DOHH2 (cell line): ENCODE measurements around the gene KCNK15.

Experiments used
- CTCF ChIP-seq: fragments of 200-600 bp; sonication (generic); IDR thresholded peaks from one replicate; pipeline ENCODE4 v1.5.1; 2014; ENCODE audit warnings: antibody characterized with exemption, mild to moderate bottlenecking, low read depth, low read length; ENCODE audit not compliant: poor library complexity, severe bottlenecking
- EZH2phosphoT487 ChIP-seq: fragments of 200-600 bp; sonication (generic); IDR thresholded peaks from 2 replicates; pipeline ENCODE4 v1.6.1; 2017; ENCODE audit warnings: borderline replicate concordance, mild to moderate bottlenecking, antibody characterized with exemption, low read length, moderate library complexity, mixed read lengths

- TF ChIP-seq CTCF (no peak), EZH2phosphoT487 (no peak)
These were observed 22.3 kb upstream of the KCNK15 start for GRCh38 chr20:44723391-44723790.
